Measurements from ENCODE around the gene GPR35.

GRCh38 chr2:240582781-240583180 is 42.5 kb upstream of the GPR35 start:
- TF ChIP-seq CTCF (IDR thresholded peaks at IDR 0.05; ENCODE audit: insufficient read depth, low read length) (no peak), GABPA (IDR thresholded peaks at IDR 0.05; ENCODE audit: low read depth) (no peak)

Measured in HL-60 (cell line).